Activated naive CD4-positive, alpha-beta T cell treated with anti-CD3 and anti-CD28 coated beads, Interleukin-2, amount 50 U/mL, for 24 hours (primary cell): ENCODE data around the gene NTMT1.

ENCODE experiments used
- H3K27ac Mint-ChIP-seq: one replicate; pipeline ENCODE4 v1.8.0; 2021; ENCODE audit warnings: mild to moderate bottlenecking, mixed read lengths
- H3K27me3 Mint-ChIP-seq: one replicate; pipeline ENCODE4 v1.8.0; 2021; ENCODE audit warnings: mixed read lengths
- H3K36me3 Mint-ChIP-seq: one replicate; pipeline ENCODE4 v1.8.0; 2021; ENCODE audit warnings: mixed read lengths
- H3K4me1 Mint-ChIP-seq: one replicate; pipeline ENCODE4 v1.8.0; 2021; ENCODE audit warnings: mixed read lengths
- H3K4me3 Mint-ChIP-seq: one replicate; pipeline ENCODE4 v1.8.0; 2021; ENCODE audit warnings: mild to moderate bottlenecking, mixed read lengths
- H3K9me3 Mint-ChIP-seq: one replicate; pipeline ENCODE4 v1.8.0; 2021; ENCODE audit warnings: mixed read lengths

Gene NTMT1

DNA sequence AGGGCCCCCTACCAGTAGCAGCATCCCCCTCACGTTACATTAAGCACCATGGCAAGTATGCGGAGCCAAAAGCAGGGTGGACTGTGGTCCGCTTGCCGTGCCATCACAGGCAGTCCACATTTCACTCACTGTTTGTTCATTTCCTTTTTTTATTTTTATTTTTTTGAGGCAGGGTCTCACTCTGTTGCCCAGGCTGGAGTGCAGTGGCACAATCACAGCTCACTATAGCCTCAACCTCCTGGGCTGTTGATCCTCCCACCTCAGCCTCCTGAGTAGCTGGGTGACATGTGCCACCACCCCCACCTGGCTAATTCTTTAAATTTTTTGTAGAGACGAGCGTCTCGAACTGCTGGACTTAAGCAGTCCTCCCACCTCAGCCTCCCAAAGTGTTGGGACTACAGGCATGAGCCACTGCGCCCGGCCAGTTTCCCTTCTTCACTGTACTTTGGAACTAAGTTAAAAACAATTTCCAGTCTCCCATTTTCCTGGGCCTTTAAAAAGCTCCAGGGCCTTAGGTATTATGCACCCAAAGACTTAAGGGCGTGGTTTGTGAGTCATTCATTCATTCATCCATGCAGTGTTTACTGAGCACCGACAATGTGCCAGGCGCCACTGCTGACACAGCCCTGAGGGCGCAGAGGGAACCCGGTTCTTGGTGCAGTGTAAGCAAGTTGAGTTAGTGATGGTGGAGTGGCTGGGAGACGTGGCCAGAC lies 59.4 kb downstream of the NTMT1 start:
- Mint-ChIP-seq H3K36me3 (no peaks in the 10 kb centered on the region), H3K4me3 (no peak overlapping the region), H3K27ac (no peak overlapping the region), H3K4me1 (no peaks in the 10 kb centered on the region), H3K27me3 (peaks cover 4% of the 10 kb centered on the region), H3K9me3 (no peaks in the 10 kb centered on the region)
